Activated naive CD4-positive, alpha-beta T cell treated with anti-CD3 and anti-CD28 coated beads for 36 hours (primary cell): ENCODE measurements around the gene ZNF521. TPM values are rescaled to one million over a fixed set of nuclear protein-coding genes. Genes with fewer than 3 reads are reported as not detected.

Source experiments
- CTCF ChIA-PET: fragments of 350-600 bp; sonication (Branson Sonifier 250); formaldehyde crosslinking; loops from one replicate; lab custom pipeline; 2021; ENCODE audit warnings: antibody characterized with exemption; lab: Charles Lee
- DNase-seq: peaks from one replicate; pipeline ENCODE4 v3.0.0-alpha.2; 2020
- H3K27ac Mint-ChIP-seq: one replicate; pipeline ENCODE4 v1.8.0; 2021; ENCODE audit warnings: mild to moderate bottlenecking, mixed read lengths
- H3K27me3 Mint-ChIP-seq: one replicate; pipeline ENCODE4 v1.8.0; 2021; ENCODE audit warnings: low read depth, mixed read lengths
- H3K36me3 Mint-ChIP-seq: one replicate; pipeline ENCODE4 v1.8.0; 2021; ENCODE audit warnings: low read depth, mixed read lengths
- H3K4me1 Mint-ChIP-seq: one replicate; pipeline ENCODE4 v1.8.0; 2021; ENCODE audit warnings: low read depth, mixed read lengths
- H3K4me3 Mint-ChIP-seq: one replicate; pipeline ENCODE4 v1.8.0; 2021; ENCODE audit warnings: mild to moderate bottlenecking, moderate library complexity, mixed read lengths
- H3K9me3 Mint-ChIP-seq: one replicate; pipeline ENCODE4 v1.8.0; 2021; ENCODE audit warnings: mixed read lengths
- intact Hi-C: fragments of 100-400 bp; cut with micrococcal nuclease; formaldehyde crosslinking; loops from one replicate; pipeline ENCODE4 v1.15.1; 2023
- total RNA-seq, 2 experiments: library from RNA; stranded (reverse); gene quantifications; one replicate each; pipeline ENCODE4 v1.2.3, GENCODE V29; 2021

Gene ZNF521
- total RNA-seq, 2 experiments from 2014 or later: not detected

DNA sequence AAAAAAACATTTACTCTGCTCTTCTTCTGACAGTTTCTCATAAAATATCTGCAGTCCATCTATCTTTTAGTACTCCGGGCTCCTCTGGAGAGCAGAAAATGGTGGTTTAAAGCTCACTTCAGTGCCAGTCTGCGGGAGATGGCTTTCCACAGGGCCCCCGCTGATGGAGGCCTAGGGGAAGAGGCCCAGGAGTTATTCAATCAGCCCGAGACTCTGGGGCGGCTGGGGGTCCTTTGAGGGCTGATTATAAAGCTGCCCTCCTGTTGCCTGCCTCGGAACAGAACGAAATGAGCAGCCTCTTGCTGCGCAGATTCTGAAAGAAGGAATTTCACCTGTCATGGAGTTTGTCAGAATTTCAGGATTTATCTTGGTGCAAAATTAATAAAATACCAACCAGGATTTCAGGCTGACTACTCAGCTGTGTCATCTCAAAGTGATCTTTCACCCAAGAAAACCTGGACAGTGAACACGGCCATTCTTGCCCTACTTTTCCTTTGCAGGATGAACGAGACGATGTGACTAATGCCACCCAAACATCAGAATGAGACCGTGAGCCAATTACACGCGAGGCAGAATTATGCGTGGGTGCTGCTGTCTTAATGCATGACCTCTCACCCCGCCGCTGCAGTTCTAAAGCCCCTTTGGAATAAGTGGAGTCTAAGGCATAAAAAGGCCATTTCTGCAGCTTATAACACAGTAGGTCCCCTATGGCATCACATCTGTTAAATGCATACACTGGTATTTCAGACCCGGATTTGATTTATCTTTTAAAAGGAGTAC, 273.8 kb downstream of the ZNF521 start:
- intact Hi-C loops: no loop called here
- Mint-ChIP-seq H3K27me3 (no peaks in the 10 kb centered on the region), H3K27ac (no peak overlapping the region), H3K4me3 (no peak overlapping the region), H3K4me1 (no peaks in the 10 kb centered on the region), H3K9me3 (no peaks in the 10 kb centered on the region), H3K36me3 (no peaks in the 10 kb centered on the region)
- DNase-seq: no peak
- CTCF ChIA-PET: no interaction called here

DNA sequence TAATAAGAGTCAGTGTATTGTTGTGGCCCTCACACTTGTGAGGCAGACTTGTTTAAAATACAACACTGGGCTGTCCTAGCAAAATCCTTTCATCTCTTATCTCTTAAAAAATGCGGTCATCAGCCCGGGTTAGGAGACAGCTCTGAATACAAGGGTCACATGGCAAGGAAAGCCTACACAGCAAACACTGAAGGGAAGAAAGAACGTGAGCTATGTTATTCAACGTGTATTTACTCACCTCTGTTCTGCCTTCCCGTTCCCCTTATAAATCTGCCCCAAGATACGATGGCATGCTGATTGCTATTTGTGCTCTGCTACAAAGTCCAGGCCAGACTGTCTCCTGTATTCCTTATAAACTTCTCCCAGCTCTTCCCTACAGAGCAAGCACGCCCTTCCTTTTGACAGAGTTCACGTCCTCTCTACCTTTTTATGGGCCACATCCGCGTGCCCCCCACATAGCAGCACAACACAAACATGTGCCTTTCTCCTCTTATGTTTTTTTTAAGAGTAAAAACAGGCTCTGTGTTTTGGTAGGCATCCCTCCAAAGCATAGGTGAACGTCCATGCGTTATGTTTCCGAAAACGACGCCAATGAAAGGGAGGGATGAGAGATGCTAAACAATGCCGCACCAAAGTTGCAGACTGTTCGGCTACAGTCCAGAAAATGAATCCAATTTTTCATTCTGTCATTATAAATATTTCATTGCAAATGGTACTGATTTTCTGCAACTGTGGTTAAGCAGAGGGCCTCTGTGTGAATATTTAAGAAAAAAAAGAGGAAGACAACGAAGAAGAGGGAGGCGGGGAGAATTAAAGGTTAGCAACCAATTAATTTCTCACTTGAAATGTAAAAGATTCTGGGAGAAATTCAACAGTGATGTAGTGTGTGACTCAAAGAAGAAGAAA, 274.7 kb downstream of the ZNF521 start:
- CTCF ChIA-PET: no interaction called here
- intact Hi-C loops: no loop called here
- H3K9me3 Mint-ChIP-seq: no peaks in the 10 kb centered on the region
- DNase-seq: no peak
- H3K4me3 Mint-ChIP-seq: no peak overlapping the region
- no peaks in the 10 kb centered on the region for H3K36me3 Mint-ChIP-seq
- H3K4me1 Mint-ChIP-seq: no peaks in the 10 kb centered on the region
- no peaks in the 10 kb centered on the region for H3K27me3 Mint-ChIP-seq
- no peak overlapping the region for H3K27ac Mint-ChIP-seq

DNA sequence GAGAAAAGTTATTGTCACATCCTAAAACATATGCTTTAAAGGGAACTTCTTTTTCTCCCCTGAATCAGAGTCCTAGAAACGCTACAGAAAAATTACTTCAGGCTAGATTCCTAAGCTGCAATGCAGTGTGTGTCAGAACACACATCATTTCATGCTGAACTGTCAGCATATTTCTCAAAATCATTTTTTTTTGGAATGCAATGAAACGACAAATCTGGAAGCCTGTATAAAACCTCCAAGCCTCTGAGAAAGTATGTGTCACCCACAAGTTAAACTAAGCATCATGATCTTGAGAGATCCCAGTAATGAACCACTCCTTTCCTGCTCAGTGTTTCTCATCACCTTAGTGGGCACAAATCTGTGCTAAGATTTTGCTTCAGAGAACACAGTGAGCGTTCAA, 276.2 kb downstream of the ZNF521 start:
- CTCF ChIA-PET: no interaction called here
- Mint-ChIP-seq H3K9me3 (no peaks in the 10 kb centered on the region), H3K4me3 (no peak overlapping the region), H3K4me1 (no peaks in the 10 kb centered on the region), H3K27me3 (no peaks in the 10 kb centered on the region), H3K27ac (no peak overlapping the region), H3K36me3 (no peaks in the 10 kb centered on the region)
- DNase-seq: no peak
- intact Hi-C loops: no loop called here

DNA sequence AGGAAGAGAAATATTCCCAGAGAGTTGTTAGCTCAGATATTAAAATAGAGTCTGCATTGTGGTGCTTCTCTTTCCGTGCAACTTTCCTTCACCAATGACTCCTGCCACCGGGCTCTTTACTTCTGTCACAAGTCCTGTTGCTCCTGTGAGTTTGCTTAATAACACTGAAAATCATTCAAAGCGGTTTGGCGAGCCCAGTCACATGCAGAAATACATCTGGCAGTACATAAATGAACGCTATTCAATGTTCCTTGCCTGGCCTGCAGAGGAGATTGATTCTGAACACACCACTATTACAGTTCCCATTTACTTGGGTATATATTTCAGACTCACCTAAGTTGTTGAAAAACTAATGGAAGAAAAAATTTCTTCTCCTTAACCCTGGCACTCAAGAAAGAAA, 276.6 kb downstream of the ZNF521 start:
- H3K27me3 Mint-ChIP-seq: no peaks in the 10 kb centered on the region
- H3K9me3 Mint-ChIP-seq: no peaks in the 10 kb centered on the region
- no peaks in the 10 kb centered on the region for H3K36me3 Mint-ChIP-seq
- CTCF ChIA-PET: no interaction called here
- DNase-seq: no peak
- intact Hi-C loops: no loop called here
- no peaks in the 10 kb centered on the region for H3K4me1 Mint-ChIP-seq
- H3K27ac Mint-ChIP-seq: no peak overlapping the region
- H3K4me3 Mint-ChIP-seq: no peak overlapping the region

DNA sequence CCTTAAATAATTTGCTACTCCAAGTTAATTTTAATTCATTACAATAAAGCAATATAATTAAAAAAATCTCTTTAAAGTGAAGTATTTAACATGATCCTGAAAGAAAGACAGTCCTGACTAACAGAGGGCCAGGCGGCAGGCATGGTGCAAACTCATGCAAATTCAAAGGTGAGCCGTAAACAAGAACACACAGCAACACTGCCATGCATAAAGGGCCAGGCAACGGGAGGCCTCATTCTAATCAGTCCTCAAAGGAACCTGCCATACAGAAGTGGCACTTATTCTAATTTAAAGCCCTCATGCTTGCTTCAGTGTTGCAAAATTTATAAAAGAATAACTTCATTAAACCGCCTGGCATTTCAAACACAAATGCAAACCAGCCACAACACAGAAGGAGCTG, 277.0 kb downstream of the ZNF521 start:
- DNase-seq: no peak
- Mint-ChIP-seq H3K27me3 (no peaks in the 10 kb centered on the region), H3K4me3 (no peak overlapping the region), H3K4me1 (no peaks in the 10 kb centered on the region), H3K27ac (no peak overlapping the region), H3K36me3 (no peaks in the 10 kb centered on the region), H3K9me3 (no peaks in the 10 kb centered on the region)
- intact Hi-C loops: no loop called here
- CTCF ChIA-PET: no interaction called here

DNA sequence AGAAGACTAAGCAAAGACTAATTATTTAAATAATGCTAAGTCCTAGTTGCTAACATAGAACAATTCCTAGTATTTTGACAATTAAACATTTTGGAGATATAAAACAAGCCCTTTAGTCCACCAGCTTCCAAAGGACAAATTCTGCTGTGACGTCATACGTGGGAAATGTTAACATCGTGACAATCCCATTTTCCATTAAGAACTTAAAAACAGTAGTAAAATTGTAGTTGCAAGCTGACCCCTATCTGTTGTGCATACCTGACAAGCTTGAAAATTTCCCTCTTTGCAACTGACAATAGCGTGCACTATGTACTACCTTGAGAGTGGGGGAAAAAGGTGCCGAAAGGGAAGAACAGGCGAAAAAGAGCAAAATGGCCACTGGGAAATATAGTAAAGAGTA, 279.8 kb downstream of the ZNF521 start:
- Mint-ChIP-seq H3K9me3 (no peaks in the 10 kb centered on the region), H3K4me1 (no peaks in the 10 kb centered on the region), H3K27ac (no peak overlapping the region), H3K36me3 (no peaks in the 10 kb centered on the region), H3K27me3 (peaks cover 2% of the 10 kb centered on the region), H3K4me3 (no peak overlapping the region)
- intact Hi-C loops: no loop called here
- DNase-seq: no peak
- CTCF ChIA-PET: no interaction called here

DNA sequence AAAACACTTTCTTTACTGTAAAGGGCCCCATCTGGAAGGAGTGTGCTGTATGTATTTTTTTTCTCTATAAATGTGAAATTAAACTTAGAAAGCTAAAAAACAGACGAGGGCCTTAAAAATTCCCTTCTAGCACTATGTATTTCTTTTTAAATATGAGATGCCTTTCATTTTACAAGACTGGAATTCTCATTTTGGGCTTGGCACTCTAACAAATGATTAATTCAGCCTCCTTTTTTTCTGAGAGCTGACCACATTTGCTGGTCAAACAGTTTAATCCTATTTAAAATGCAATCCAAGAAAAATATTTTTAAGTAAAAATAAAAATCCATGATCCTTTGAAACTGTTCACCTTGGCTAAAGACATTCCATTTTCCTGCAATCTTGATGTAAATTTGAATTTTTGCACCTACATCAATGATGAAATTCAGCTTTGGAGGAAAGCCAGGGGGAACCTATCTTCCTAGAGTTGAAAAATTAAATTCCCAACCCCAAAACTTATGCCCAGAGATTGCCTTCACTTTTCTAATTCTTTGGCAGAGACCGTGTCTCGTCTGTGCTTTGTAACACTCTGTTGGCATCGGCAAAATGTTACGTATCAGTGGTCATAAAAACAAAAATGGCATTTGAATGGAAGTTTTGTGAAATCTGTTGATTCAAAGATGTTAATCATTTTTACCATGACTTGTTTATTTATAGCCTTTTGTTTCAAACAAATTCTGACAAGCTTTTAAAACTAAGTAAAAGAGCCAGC, 284.5 kb downstream of the ZNF521 start:
- no peaks in the 10 kb centered on the region for H3K4me1 Mint-ChIP-seq
- H3K27me3 Mint-ChIP-seq: peaks cover 2% of the 10 kb centered on the region
- no peaks in the 10 kb centered on the region for H3K36me3 Mint-ChIP-seq
- no peak overlapping the region for H3K4me3 Mint-ChIP-seq
- intact Hi-C loops: no loop called here
- DNase-seq: no peak
- CTCF ChIA-PET: no interaction called here
- H3K27ac Mint-ChIP-seq: no peak overlapping the region
- H3K9me3 Mint-ChIP-seq: no peaks in the 10 kb centered on the region

DNA sequence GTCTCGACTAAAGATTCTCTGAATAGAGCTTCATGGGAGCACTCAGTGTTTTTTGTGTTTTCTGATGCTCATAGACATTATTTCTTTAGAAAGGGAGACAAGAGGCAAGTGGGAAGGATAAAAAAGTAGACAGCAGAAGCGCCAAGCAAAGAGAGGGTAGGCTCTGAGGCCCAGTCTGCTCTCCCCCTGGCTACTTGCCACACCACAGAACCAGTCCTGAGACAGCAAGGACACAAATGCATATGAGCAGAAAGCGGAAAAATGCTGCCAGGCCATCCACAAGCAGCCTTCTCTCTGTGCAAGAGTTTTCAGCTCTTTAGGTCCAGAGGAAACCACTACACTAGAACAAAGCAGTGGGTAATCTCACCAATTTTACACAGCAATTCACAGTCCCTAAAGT, 285.4 kb downstream of the ZNF521 start:
- Mint-ChIP-seq H3K36me3 (no peaks in the 10 kb centered on the region), H3K27ac (no peak overlapping the region), H3K27me3 (peaks cover 2% of the 10 kb centered on the region), H3K4me1 (no peaks in the 10 kb centered on the region), H3K4me3 (no peak overlapping the region), H3K9me3 (no peaks in the 10 kb centered on the region)
- CTCF ChIA-PET: no interaction called here
- intact Hi-C loops: no loop called here
- DNase-seq: no peak

DNA sequence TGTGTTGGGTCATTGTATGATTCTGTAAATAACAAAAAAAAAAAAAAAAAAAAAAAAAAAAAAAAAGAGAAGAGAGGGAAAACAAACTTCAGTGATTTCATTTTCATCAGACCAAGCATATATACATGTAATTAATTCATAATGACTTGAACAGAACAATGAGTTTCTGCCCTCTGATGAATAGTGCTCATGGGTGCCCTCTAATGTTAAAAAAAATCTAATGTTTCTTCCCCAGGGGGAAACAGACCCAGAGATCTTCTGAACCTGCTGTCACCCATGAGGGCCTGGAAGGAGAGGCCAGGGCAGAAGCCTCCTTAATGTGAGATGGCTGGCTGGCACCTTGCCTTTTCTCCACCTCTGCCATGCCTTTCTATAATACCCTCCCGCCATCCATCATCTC, 289.2 kb downstream of the ZNF521 start:
- Mint-ChIP-seq H3K4me3 (no peak overlapping the region), H3K36me3 (no peaks in the 10 kb centered on the region), H3K9me3 (no peaks in the 10 kb centered on the region), H3K27me3 (no peaks in the 10 kb centered on the region), H3K4me1 (no peaks in the 10 kb centered on the region), H3K27ac (no peak overlapping the region)
- CTCF ChIA-PET: no interaction called here
- no peak for DNase-seq
- intact Hi-C loops: no loop called here

DNA sequence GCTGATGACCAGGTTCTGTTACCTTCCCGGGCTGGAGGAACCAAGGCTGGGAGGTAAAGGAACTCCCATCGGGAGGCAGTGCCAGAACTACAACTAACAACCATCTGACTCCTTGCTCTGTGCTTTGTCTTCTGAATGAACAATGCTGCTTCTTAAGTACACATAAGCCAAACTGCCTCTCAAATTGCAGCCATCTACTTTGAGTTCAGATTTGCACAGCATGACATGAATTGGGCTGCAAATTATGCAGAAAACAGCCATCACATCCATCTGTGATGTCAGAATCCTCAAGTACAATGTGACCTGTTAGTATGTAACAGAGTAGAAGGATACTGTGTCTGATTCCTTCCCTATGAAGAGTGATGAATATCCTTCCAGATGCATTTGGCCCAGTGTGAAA, 290.6 kb downstream of the ZNF521 start:
- CTCF ChIA-PET: interaction anchor here (0.8 kb wide), 1 partner anchor 486 kb away, joined by 4 read pairs; no protein-coding TSS in a partner anchor
- H3K36me3 Mint-ChIP-seq: no peaks in the 10 kb centered on the region
- no peak overlapping the region for H3K27ac Mint-ChIP-seq
- no peaks in the 10 kb centered on the region for H3K4me1 Mint-ChIP-seq
- H3K4me3 Mint-ChIP-seq: no peak overlapping the region
- H3K9me3 Mint-ChIP-seq: no peaks in the 10 kb centered on the region
- no peak for DNase-seq
- H3K27me3 Mint-ChIP-seq: no peaks in the 10 kb centered on the region
- intact Hi-C loops: no loop called here

DNA sequence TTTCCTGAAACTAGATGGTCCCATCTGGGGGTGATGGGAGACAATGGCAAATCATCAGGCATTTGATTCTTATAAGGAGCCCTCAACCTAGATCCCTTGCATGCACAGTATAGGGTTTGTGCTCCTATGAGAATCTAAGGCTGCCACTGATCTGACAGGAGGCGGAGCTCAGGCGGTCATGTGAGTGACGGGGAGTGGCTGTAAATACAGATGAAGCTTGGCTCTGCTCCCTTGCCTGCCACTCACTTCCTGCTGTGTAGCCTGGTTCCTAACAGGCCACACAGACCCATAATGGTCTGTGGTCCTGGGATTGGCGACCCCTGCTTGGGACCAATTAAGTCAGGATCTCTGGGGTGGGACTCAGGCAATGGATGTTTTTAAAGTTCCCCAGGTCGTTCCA, 293.4 kb downstream of the ZNF521 start:
- no peak overlapping the region for H3K27ac Mint-ChIP-seq
- no peaks in the 10 kb centered on the region for H3K9me3 Mint-ChIP-seq
- H3K27me3 Mint-ChIP-seq: no peaks in the 10 kb centered on the region
- CTCF ChIA-PET: interaction anchor here (0.6 kb wide), 1 partner anchor 331 kb away, joined by 4 read pairs; no protein-coding TSS in a partner anchor
- no peak for DNase-seq
- H3K36me3 Mint-ChIP-seq: no peaks in the 10 kb centered on the region
- H3K4me3 Mint-ChIP-seq: no peak overlapping the region
- H3K4me1 Mint-ChIP-seq: no peaks in the 10 kb centered on the region
- intact Hi-C loops: no loop called here

DNA sequence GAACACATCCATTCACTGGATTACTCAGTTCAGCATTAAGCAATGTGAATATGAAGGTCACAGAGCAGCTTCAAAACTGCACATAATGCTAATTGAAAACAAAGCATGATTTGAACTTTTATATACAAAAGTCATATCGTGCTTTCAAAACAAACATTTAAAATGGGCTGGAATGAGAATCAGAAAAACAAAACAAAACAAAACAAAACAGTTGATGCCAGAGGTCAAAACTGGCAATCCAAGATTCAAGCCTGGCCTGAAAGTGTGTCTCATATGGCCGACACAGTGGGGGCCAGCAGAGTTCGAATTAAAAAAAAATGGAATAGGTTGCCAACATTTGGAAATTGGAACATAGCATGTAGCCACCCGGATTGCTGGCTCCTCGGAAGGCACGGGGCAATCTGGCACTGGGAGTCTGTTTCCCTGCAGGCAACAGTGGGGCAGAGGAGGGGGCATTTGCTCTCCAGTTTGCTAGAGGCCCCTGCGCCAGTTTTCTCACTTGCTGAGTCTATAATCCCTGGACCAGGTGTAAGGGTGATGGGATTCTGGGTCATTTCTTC, 294.4 kb downstream of the ZNF521 start:
- no peaks in the 10 kb centered on the region for H3K9me3 Mint-ChIP-seq
- H3K36me3 Mint-ChIP-seq: no peaks in the 10 kb centered on the region
- intact Hi-C loops: no loop called here
- H3K27ac Mint-ChIP-seq: no peak overlapping the region
- no peak for DNase-seq
- H3K4me1 Mint-ChIP-seq: no peaks in the 10 kb centered on the region
- H3K4me3 Mint-ChIP-seq: no peak overlapping the region
- H3K27me3 Mint-ChIP-seq: no peaks in the 10 kb centered on the region
- CTCF ChIA-PET: no interaction called here
